Calu3 (cell line): ENCODE data around the gene TMEM198. TPM values are rescaled to one million over a fixed set of nuclear protein-coding genes. Genes with fewer than 3 reads are reported as not detected.

Experiments
- BruUV-seq: library from RNA; stranded (reverse); fragments of 400-500 nt; replicated peaks from 2 replicates; lab custom pipeline; 2021; lab: Mats Ljungman, UMichigan
- CTCF ChIA-PET: fragments of 300-600 bp; sonication (Branson Sonifier 250); formaldehyde crosslinking; loops from one replicate; lab custom pipeline; 2022; ENCODE audit warnings: antibody characterized with exemption; lab: Charles Lee
- DNase-seq: peaks from one replicate; pipeline ENCODE4 v3.0.0; 2022
- H3K27ac Mint-ChIP-seq: one replicate; pipeline ENCODE4 v1.8.0; 2022; ENCODE audit warnings: mixed read lengths; ENCODE audit not compliant: unreplicated experiment
- H3K27me3 Mint-ChIP-seq: one replicate; pipeline ENCODE4 v1.8.0; 2022; ENCODE audit warnings: mixed read lengths; ENCODE audit not compliant: unreplicated experiment
- H3K36me3 Mint-ChIP-seq: one replicate; pipeline ENCODE4 v1.8.0; 2022; ENCODE audit warnings: mild to moderate bottlenecking, moderate library complexity, mixed read lengths; ENCODE audit not compliant: insufficient read depth, unreplicated experiment
- H3K4me1 Mint-ChIP-seq: one replicate; pipeline ENCODE4 v1.8.0; 2022; ENCODE audit warnings: mild to moderate bottlenecking, low read depth, mixed read lengths; ENCODE audit not compliant: unreplicated experiment
- H3K4me3 Mint-ChIP-seq: one replicate; pipeline ENCODE4 v1.8.0; 2022; ENCODE audit warnings: mild to moderate bottlenecking, low read depth, moderate library complexity, mixed read lengths; ENCODE audit not compliant: unreplicated experiment
- H3K9me3 Mint-ChIP-seq: one replicate; pipeline ENCODE4 v1.8.0; 2022; ENCODE audit warnings: low read depth, mixed read lengths; ENCODE audit not compliant: unreplicated experiment
- intact Hi-C: fragments of 100-400 bp; cut with micrococcal nuclease; formaldehyde crosslinking; loops from one replicate; pipeline ENCODE4 v1.10.0; 2022; ENCODE audit not compliant: unreplicated experiment
- total RNA-seq: library from RNA; stranded (reverse); gene quantifications from 2 replicates; pipeline ENCODE4 v1.2.3, GENCODE V29; 2022
- TF ChIP-seq, protein P1 (sequence below): fragments of 200-600 bp; IDR thresholded peaks from one replicate; pipeline ENCODE4 v1.8.0; 2022; ENCODE audit warnings: antibody characterized with exemption; ENCODE audit not compliant: unreplicated experiment

The TMEM198 gene
- total RNA-seq, 1 experiment from 2014 or later, result 5.9 TPM

DNA sequence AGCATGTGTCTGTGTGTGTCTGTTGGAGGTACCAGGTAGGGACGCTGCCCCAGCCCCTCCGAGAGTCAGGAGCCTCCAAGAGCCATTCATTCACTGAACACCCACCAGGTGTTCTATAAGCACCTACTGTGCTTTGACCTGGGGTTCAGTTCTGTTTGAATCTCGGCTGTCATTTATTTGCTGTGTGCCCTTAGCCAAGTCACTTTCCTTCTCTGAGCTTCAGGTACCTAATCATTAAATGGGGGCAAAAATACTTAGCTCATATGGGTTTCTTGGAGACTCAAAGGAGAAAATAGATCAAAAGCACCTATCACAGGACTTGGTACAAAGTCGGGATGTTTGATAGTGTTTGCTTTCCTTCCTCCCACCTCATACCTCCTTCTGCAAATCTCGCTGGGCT is 16.4 kb upstream of the TMEM198 start:
- no TSS peak for BruUV-seq
- TF ChIP-seq, protein P1, sequence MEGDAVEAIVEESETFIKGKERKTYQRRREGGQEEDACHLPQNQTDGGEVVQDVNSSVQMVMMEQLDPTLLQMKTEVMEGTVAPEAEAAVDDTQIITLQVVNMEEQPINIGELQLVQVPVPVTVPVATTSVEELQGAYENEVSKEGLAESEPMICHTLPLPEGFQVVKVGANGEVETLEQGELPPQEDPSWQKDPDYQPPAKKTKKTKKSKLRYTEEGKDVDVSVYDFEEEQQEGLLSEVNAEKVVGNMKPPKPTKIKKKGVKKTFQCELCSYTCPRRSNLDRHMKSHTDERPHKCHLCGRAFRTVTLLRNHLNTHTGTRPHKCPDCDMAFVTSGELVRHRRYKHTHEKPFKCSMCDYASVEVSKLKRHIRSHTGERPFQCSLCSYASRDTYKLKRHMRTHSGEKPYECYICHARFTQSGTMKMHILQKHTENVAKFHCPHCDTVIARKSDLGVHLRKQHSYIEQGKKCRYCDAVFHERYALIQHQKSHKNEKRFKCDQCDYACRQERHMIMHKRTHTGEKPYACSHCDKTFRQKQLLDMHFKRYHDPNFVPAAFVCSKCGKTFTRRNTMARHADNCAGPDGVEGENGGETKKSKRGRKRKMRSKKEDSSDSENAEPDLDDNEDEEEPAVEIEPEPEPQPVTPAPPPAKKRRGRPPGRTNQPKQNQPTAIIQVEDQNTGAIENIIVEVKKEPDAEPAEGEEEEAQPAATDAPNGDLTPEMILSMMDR, result no peak
- intact Hi-C loops, result no loop called here
- Mint-ChIP-seq H3K27ac (no peak overlapping the region), H3K4me1 (peaks cover 11% of the 10 kb centered on the region), H3K9me3 (no peaks in the 10 kb centered on the region), H3K27me3 (peaks cover 77% of the 10 kb centered on the region), H3K4me3 (no peak overlapping the region), H3K36me3 (no peaks in the 10 kb centered on the region)
- DNase-seq, result no peak
- CTCF ChIA-PET, result interaction anchor here (0.8 to 4.1 kb wide), 8 partner anchors 10 to 125 kb away, joined by 3 to 74 read pairs (median 6); partner anchors contain the start of gene GMPPA

DNA sequence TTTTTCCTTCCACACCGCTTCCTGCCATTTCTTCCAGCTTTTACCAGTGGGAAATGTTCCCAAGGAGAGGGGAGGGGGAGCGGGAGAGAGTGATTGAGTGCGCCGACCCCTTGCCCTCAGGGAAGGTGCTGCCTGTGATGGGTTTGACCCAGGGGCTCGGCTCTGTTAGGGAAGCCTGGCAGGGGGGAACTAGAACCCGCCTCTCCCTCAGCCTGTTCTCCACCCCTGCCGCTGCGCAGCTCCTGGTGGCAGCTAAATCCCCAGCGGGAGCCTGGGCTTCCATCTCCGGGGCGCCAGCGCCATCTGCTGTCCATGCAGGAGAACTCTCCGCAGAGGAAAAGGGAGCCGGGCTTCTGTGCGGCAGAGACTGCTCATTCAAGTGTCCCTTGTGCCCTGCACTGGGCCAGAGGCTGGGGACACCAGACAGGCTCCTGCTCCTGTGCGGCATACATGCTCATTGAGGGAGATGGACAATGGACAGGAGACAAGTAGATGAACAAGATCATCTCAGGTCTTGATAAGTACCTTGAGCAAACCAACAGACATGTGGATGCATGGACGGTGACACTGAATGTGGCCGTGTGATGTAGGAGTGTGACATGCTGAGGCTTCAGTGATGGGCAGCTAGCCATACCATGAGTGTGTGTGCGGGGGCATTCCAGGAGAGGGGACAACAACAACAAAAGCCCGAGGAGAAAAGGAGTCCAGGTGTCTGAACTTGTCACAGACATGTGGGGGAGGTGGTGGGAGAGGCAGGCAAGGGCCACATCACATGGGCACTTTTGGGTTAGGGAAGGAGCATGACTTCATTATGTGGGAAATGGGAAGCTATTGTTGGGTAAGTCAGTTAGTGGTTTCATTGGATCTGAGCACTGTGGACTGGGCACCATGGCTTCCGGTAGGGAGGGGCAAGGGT is 13.5 kb upstream of the TMEM198 start:
- intact Hi-C loops, result loop anchor here (1.0 kb wide), 2 partner anchors 71 to 127 kb away; no protein-coding TSS in a partner anchor
- H3K27me3 Mint-ChIP-seq, result peaks cover 88% of the 10 kb centered on the region
- DNase-seq, result peak; percentile 95

DNA sequence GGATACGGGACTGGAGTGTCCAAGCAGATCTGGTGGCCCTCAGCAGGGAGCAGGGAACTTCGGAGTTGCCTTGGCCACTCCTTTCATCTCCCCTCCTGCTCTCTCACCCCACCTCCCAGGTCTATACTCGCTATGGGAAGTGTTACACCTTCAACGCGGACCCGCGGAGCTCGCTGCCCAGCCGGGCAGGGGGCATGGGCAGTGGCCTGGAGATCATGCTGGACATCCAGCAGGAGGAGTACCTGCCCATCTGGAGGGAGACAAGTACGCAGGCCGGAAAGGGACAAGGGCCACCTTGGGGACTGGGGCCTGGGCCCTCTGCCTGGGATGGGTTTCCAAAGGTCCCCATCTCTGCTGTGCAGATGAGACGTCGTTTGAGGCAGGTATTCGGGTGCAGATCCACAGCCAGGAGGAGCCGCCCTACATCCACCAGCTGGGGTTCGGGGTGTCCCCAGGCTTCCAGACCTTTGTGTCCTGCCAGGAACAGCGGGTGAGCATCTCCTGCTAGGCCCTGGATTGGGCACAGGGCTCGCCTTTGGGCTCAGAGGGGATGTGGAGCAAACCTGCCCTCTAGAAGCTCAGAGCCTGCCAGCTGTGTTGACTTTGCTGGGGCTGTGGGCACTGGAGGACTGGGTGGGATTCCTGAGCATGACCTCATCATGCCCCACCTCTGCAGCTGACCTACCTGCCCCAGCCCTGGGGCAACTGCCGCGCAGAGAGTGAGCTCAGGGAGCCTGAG is 12.0 kb upstream of the TMEM198 start:
- Mint-ChIP-seq H3K36me3 (peaks cover 10% of the 10 kb centered on the region), H3K9me3 (no peaks in the 10 kb centered on the region), H3K4me1 (peaks cover 15% of the 10 kb centered on the region), H3K4me3 (no peak overlapping the region), H3K27me3 (peaks cover 73% of the 10 kb centered on the region), H3K27ac (no peak overlapping the region)
- CTCF ChIA-PET, result interaction anchor here (0.8 to 2.7 kb wide), 3 partner anchors 9 to 129 kb away, joined by 3 to 48 read pairs (median 6); a partner anchor contains a TSS
- intact Hi-C loops, result no loop called here
- TF ChIP-seq, protein P1, result no peak
- DNase-seq, result no peak
- no TSS peak for BruUV-seq

More for the DNA sequence above, 13.5 kb upstream of the TMEM198 start:
- H3K27ac Mint-ChIP-seq, result no peak overlapping the region
- H3K36me3 Mint-ChIP-seq, result no peaks in the 10 kb centered on the region
- H3K4me3 Mint-ChIP-seq, result no peak overlapping the region
- TF ChIP-seq, protein P1, result peak; percentile 96
- CTCF ChIA-PET, result interaction anchor here (0.5 to 4.1 kb wide), 23 partner anchors 8 to 354 kb away, joined by 3 to 74 read pairs (median 5); partner anchors contain the start of genes ASIC4, CNPPD1 and GMPPA
- no peaks in the 10 kb centered on the region for H3K9me3 Mint-ChIP-seq
- peaks cover 11% of the 10 kb centered on the region for H3K4me1 Mint-ChIP-seq
- no TSS peak for BruUV-seq

DNA sequence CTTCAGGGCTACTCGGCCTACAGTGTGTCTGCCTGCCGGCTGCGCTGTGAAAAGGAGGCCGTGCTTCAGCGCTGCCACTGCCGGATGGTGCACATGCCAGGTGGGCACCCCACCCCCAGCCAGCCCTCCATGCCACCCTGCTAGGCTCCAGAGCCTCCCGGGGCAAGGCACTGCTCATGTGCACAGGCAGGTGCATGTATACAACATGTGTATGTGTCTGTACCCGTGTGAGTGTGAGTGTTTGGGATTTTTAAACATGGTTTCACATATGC is 11.5 kb upstream of the TMEM198 start:
- Mint-ChIP-seq H3K4me1 (peaks cover 15% of the 10 kb centered on the region), H3K9me3 (no peaks in the 10 kb centered on the region), H3K4me3 (no peak overlapping the region), H3K36me3 (peaks cover 15% of the 10 kb centered on the region), H3K27me3 (peaks cover 68% of the 10 kb centered on the region), H3K27ac (no peak overlapping the region)
- intact Hi-C loops, result no loop called here
- CTCF ChIA-PET, result interaction anchor here (0.8 to 1.9 kb wide), 2 partner anchors 9 to 37 kb away, joined by 3 to 6 read pairs; a partner anchor contains a TSS
- BruUV-seq, result no TSS peak
- TF ChIP-seq, protein P1, result no peak
- no peak for DNase-seq
